Activated T-cell treated with anti-CD3 and anti-CD28 coated beads, Interleukin-2, amount 50 U/mL, for 24 hours (primary cell): ENCODE results near the gene HARS1.
"Not testable (repeated sequence)": the region's sequence is repeated elsewhere in the genome, so short reads cannot be mapped to it uniquely, and the experiment has no call there.

ENCODE experiments used
- DNase-seq: peaks from one replicate; pipeline ENCODE4 v3.0.0-alpha.2; 2020
- H3K27ac Mint-ChIP-seq: 2 replicates; pipeline ENCODE4 v1.8.0; 2020; ENCODE audit warnings: mild to moderate bottlenecking, mixed read lengths
- H3K27me3 Mint-ChIP-seq: 2 replicates; pipeline ENCODE4 v1.8.0; 2020; ENCODE audit warnings: mixed read lengths
- H3K36me3 Mint-ChIP-seq: 2 replicates; pipeline ENCODE4 v1.8.0; 2020; ENCODE audit warnings: low read depth, mixed read lengths
- H3K4me1 Mint-ChIP-seq: 2 replicates; pipeline ENCODE4 v1.8.0; 2020; ENCODE audit warnings: low read depth, mixed read lengths
- H3K4me3 Mint-ChIP-seq: 2 replicates; pipeline ENCODE4 v1.8.0; 2020; ENCODE audit warnings: mild to moderate bottlenecking, moderate library complexity, mixed read lengths
- H3K9me3 Mint-ChIP-seq: 2 replicates; pipeline ENCODE4 v1.8.0; 2020; ENCODE audit warnings: mixed read lengths

Gene HARS1

DNA sequence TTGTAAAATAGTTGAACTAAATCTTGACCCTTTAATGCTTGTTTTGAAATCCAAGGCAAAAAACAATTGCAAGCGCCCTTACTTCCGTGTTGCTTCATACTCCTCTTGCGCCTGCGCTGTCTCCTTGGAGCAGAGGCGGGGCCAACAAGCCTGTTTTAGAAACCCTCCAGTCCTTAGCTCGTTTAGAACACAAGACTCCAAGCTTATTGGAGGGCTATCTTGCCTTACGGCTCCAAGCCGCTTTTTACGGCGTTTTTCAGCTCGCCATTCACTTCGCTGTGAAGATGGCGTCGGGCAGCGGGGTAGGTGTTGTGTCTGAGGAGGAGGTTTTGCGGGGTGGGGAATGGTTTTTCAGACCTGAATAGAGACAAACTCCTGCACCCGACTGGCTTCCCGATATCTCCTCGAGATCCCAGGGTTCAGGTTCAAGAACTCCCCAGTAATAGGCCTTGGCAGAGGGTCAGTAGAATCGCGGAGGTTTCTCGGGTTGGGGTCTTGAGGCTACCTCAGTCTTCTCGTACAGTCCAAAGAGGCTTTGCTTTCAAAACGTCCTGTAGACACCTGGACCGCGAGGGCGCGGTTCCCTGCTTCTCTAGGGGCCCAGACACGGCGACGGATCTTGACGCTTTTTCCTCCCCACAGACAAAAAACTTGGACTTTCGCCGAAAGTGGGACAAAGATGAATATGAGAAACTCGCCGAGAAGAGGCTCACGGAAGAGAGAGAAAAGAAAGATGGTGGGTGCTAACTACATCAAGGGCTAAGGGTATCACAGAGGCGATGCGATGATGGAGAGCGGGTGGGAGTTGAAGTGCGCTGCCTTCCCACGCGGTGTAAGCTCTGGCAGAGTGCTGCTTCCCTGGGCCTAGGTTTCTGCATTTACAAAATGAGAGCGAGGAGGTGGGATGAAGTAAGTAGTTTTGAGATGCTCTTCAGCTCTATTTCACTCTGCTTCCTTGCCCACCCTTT is 9.3 kb upstream of the HARS1 start, which contains the start of gene ZMAT2:
ZMAT2 (plus strand) TSS at position 271 of the 968 bp plus-strand sequence; CDS start at position 285, 14 bp downstream.
- Mint-ChIP-seq H3K27ac (peak within 1 kb of the TSS; percentile 97), H3K9me3 (no peaks in the 10 kb centered on the region), H3K27me3 (no peaks in the 10 kb centered on the region), H3K4me1 (peaks cover 34% of the 10 kb centered on the region), H3K4me3 (peak within 1 kb of the TSS; percentile 99), H3K36me3 (peaks cover 99% of the 10 kb centered on the region)
- peak; percentile 88 for DNase-seq

DNA sequence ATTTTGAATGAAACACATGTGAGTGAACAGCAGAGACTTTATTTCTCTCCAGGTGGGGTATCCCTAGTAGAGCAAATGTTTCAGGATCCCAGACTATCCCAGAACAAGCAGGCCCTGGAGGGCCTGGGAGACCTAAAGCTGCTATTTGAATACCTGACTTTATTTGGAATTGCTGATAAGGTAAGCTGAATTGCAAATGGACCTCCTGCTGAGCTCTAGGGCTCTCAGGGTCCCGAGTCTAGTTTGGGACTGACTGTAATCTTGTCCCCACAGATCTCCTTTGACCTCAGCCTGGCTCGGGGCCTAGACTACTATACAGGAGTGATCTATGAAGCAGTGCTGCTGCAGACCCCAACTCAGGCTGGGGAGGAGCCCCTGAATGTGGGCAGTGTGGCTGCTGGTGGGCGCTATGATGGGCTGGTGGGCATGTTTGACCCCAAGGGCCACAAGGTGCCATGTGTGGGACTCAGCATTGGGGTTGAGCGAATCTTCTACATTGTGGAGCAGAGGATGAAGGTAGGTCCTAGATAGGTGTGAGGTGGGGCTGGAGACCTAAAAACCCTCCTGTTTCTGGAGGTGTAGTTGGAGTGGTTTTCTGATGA is 5.8 kb upstream of the HARS1 start:
- H3K36me3 Mint-ChIP-seq, result peaks cover 84% of the 10 kb centered on the region
- peak overlapping the region; percentile 82 for H3K27ac Mint-ChIP-seq
- no peak overlapping the region for H3K4me3 Mint-ChIP-seq
- H3K9me3 Mint-ChIP-seq, result no peaks in the 10 kb centered on the region
- peaks cover 42% of the 10 kb centered on the region for H3K4me1 Mint-ChIP-seq
- H3K27me3 Mint-ChIP-seq, result no peaks in the 10 kb centered on the region
- DNase-seq, result no peak

DNA sequence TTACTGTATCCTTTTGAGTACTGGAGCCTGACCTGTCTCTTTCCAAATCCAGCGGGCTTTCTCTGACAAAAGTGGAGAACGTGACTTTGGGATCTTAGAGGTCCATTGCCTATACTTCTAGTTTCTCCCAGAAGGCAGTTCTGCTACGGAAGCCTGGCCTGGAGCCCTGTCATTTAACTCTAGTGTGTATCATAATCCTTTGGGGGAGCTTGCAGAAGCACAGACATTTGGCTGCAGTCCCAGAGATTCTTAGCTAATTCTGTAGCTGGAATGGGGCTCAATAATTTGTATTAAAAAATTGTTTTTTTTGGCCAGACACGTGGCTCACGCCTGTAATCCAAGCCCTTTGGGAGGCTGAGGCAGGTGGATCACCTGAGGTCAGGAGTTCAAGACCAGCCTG is 3.1 kb upstream of the HARS1 start:
- Mint-ChIP-seq H3K36me3 (peaks cover 83% of the 10 kb centered on the region), H3K4me3 (no peak overlapping the region), H3K27ac (peak overlapping the region; percentile 71), H3K9me3 (no peaks in the 10 kb centered on the region), H3K4me1 (peaks cover 38% of the 10 kb centered on the region), H3K27me3 (no peaks in the 10 kb centered on the region)
- DNase-seq, result no peak

DNA sequence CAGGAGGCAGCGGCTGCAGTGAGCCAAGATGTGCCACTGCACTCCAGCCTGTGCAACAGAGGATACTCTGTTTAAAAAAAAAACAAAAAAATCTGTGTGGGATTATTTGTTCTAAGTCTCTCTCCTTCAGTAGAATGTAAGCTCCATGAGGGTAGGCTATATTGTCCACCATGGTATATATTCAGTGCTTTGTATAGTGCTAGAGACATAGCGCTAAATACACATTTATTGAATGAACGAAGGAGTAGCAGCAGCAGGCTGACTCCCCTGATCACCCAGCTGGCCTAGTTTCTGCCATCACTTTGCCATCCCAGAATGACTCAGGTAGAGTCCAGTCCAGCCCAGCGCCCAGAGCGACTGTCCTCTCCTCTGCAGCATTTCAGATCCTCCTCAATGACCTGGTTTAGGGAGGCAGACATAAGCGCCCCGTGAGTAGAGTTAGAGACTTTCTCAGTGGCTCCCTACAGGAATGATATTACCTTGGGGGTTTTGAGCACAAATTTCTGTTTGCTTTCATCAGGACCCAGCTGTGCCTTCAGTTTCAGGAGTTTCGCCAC is 716 bp downstream of the HARS1 start:
- H3K27ac Mint-ChIP-seq, result peak overlapping the region; percentile 99
- peaks cover 42% of the 10 kb centered on the region for H3K4me1 Mint-ChIP-seq
- no peaks in the 10 kb centered on the region for H3K27me3 Mint-ChIP-seq
- H3K9me3 Mint-ChIP-seq, result no peaks in the 10 kb centered on the region
- no peak for DNase-seq
- peak overlapping the region; percentile 97 for H3K4me3 Mint-ChIP-seq
- H3K36me3 Mint-ChIP-seq, result peaks cover 78% of the 10 kb centered on the region

DNA sequence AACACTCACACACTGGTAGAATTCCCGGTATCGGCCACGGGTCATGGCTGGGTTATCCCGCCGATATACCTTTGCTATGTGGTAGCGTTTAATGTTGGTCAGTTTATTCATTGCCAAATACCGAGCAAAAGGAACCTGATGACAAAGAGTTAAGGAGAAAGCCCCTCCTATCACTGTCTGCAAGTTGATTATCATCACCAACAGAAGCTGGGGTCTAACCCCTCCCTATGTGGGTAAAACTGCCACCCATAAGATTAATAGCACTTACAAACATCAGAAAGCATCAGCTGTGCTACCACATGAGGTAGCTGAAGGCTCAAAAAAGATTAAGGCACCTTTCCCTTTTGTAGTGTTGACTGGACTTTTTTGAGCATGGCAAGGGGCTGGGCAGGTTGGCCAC is 12.2 kb downstream of the HARS1 start:
- Mint-ChIP-seq H3K9me3 (no peaks in the 10 kb centered on the region), H3K4me3 (no peak overlapping the region), H3K27me3 (no peaks in the 10 kb centered on the region), H3K36me3 (peaks cover 93% of the 10 kb centered on the region), H3K27ac (no peak overlapping the region), H3K4me1 (peaks cover 2% of the 10 kb centered on the region)
- DNase-seq, result no peak

DNA sequence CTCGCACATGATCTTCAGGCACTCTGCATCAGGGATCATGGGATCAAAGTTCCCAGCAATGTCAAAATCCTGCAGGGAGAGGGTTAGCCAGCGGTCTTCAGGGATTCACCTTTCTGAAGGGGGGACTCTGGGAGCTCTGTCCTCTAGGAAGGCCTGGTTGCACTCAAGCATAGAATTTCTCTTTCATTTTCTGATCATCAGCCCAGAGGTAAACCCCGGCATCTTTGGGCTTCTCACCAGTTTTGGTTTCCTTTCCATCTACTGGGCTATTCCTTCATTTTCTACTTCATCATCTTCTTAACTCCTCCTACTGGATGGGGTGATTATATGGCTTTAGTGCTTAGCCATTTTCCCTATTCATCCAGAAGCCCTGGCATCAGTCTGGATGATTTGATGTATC is 13.2 kb downstream of the HARS1 start:
- Mint-ChIP-seq H3K9me3 (no peaks in the 10 kb centered on the region), H3K4me1 (peaks cover 2% of the 10 kb centered on the region), H3K27ac (peak overlapping the region; percentile 11), H3K36me3 (peaks cover 94% of the 10 kb centered on the region), H3K4me3 (no peak overlapping the region), H3K27me3 (no peaks in the 10 kb centered on the region)
- no peak for DNase-seq

DNA sequence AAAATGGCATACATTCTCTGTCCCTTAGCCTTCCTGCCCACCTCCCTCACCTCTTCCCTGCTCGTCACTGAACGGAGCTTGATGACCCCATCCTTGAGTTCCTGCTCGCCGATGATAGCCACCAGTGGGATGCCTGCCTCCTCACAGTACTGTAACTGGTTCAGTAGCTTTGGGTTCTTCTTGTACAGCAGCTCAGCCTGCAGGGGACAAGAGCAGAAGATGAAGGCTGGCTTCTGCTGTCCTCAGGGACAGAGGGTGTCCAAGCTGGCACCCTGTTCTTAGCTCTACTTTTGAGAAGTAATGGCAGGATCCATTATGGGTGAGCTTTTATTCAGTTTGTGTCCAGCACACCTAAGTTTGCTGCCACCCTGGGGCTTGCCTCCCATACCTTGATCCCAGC is 16.5 kb downstream of the HARS1 start:
- H3K27ac Mint-ChIP-seq, result peak overlapping the region; percentile 73
- H3K4me1 Mint-ChIP-seq, result peaks cover 2% of the 10 kb centered on the region
- no peaks in the 10 kb centered on the region for H3K9me3 Mint-ChIP-seq
- DNase-seq, result no peak
- H3K4me3 Mint-ChIP-seq, result no peak overlapping the region
- no peaks in the 10 kb centered on the region for H3K27me3 Mint-ChIP-seq
- peaks cover 97% of the 10 kb centered on the region for H3K36me3 Mint-ChIP-seq

DNA sequence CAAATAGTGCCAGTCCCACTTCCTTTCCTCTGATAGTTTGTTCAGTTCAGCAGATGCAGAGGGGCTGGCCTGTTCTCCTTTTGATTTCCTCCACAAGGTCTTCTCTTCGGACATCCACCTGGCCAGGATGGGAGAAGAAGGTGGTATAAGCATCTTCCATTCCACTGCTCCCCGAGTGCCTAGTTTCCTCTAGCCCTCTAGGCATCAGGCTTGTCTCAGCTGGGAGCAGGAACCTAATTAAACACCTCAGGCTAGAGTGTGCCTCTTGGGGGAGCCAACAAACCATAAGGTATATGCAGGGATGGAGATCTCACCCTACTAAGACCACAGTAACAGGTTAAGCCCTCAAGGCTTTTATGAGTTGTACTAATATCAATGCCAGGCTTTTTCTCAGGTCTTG is 17.0 kb downstream of the HARS1 start:
- no peaks in the 10 kb centered on the region for H3K27me3 Mint-ChIP-seq
- H3K36me3 Mint-ChIP-seq, result peaks cover 97% of the 10 kb centered on the region
- peak overlapping the region; percentile 5 for H3K27ac Mint-ChIP-seq
- H3K9me3 Mint-ChIP-seq, result no peaks in the 10 kb centered on the region
- peaks cover 2% of the 10 kb centered on the region for H3K4me1 Mint-ChIP-seq
- no peak for DNase-seq
- H3K4me3 Mint-ChIP-seq, result no peak overlapping the region

DNA sequence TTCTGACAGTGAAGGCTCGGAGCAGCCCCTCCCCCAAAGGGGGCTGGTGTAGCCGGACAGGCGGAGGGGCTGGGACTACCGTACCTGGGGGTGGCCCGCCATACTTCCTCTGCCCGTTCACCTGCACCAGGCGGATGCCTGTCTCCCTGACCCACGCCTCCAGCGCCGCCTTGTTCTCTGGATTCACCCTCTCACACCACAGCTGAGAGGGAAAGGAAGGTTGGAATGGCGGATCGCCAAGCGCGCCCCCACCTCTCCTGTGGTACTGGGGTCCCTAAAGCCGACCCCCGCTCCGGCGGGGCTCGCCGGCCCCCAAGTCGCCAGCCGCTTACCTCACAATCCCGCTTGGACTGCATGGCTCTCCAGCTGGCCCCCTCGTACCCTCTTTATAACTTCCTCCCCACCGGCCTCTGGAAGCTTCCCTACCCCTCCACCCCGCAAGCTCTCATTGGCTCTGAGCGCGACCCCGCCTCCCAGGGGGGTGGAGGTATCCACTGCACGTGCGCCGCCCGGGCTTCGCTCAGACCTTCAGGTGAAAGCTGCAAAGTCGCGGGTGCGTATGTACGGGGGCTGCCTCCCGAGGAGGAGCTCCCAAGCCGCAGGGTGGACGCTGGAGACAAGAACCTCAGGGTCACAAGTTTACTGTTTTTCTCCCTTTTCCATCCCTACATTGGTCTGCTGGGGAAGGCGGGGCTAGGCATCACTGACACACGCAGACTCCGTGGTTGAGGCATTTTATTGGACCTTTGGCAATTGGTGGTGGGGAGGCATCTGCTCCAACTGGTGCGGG is 17.8 kb downstream of the HARS1 start, which contains the start of gene DND1:
DND1 (minus strand) TSS at position 390 of the 790 bp plus-strand sequence; CDS start at position 356, 34 bp downstream.
- no peak for DNase-seq
- H3K36me3 Mint-ChIP-seq, result peaks cover 97% of the 10 kb centered on the region
- no peak within 1 kb of the TSS for H3K4me3 Mint-ChIP-seq
- peaks cover 2% of the 10 kb centered on the region for H3K4me1 Mint-ChIP-seq
- H3K27ac Mint-ChIP-seq, result peak within 1 kb of the TSS; percentile 5
- no peaks in the 10 kb centered on the region for H3K27me3 Mint-ChIP-seq
- no peaks in the 10 kb centered on the region for H3K9me3 Mint-ChIP-seq

DNA sequence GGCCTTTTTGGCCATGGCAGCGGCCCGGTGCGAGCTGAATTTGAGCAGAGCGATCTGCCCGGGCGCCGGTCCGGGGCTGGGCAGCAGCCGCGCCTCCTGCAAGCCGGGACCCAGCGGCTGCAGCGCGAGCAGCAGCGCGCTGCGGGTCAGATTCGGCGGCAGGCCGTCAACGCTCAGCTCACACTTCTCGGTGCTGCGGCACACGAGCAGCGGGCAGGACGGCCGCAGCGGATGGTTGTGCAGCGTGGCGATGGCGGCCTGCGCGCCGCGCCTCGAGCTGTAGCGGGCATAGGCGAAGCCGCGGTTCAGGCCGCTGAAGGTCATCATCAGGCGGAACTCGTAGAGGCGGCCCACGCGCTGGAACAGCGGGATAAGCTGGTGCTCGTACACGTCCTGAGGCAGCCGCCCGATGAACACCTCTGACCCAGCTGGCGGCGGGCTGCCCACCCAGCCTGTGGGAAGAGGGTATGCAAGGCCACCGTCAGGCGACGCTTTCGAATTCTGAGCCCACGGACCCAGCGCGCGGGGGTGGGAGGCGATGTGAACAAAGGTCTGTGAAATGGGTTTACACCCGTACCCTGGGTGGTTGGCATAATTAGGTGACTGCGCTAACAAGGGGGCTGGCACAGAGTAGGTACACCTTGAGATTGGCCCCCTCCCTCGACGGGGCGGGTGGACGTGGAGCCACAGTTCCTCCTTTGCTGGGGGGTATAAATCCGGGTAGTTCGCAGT is 18.5 kb downstream of the HARS1 start:
- Mint-ChIP-seq H3K27me3 (no peaks in the 10 kb centered on the region), H3K4me3 (no peak overlapping the region), H3K27ac (no peak overlapping the region), H3K4me1 (peaks cover 6% of the 10 kb centered on the region), H3K36me3 (peaks cover 97% of the 10 kb centered on the region), H3K9me3 (no peaks in the 10 kb centered on the region)
- DNase-seq, result no peak

DNA sequence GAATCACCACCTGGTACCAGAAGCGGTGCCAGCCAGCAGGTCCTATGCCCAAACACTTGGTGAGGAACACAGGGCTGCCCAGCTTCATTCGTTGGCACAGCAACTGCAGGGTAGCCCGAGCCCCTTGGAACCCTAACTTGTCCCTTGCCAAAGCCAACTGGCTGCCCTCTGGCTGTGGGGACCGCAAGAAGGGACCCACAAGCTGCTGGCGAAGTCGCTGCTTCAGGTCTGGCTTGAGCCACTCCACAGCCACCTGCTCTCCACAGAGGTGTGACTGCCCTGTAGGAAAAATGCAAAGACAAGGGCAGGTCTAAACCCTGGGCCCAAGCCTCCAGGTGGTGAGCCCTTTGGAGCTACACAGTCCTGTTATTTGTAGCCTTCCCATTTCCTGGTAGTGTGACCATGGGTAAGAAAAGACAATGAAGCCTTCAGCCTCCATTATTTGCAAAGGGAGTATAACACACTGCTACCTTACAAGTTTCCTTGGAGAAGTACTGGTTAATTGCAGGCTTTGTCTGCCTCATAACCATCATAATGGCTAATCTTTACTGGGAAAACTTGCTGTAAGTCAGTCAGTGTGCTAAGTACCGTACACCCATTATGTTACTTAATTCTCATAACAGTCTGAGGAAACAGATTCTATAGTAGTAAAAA is 19.6 kb downstream of the HARS1 start:
- Mint-ChIP-seq H3K36me3 (peaks cover 97% of the 10 kb centered on the region), H3K27me3 (no peaks in the 10 kb centered on the region), H3K9me3 (no peaks in the 10 kb centered on the region), H3K27ac (peak overlapping the region; percentile 4), H3K4me1 (peaks cover 16% of the 10 kb centered on the region), H3K4me3 (no peak overlapping the region)
- no peak for DNase-seq

DNA sequence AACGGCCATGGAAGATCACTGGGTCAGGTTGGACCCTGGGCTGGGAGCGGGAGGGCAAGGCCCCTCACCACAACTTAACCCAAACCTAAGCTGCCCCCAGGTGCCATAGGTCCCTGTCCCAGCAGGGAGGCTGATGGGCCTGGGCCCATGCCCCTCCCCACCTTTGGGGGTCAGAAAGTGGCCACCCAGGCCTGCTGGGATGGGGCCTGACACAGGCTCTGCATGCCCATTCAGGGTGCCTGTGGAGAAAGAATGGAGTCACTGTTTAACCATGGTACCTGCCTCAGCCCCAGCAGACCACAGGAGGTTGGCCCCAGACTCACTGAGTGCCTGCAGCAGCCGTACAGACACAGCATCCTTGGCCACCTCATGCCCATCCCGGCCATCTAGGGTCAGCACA is 20.1 kb downstream of the HARS1 start:
- H3K36me3 Mint-ChIP-seq, result peaks cover 95% of the 10 kb centered on the region
- DNase-seq, H3K9me3 Mint-ChIP-seq, H3K27ac Mint-ChIP-seq, H3K4me3 Mint-ChIP-seq, H3K27me3 Mint-ChIP-seq: not testable (repeated sequence)
- peaks cover 20% of the 10 kb centered on the region for H3K4me1 Mint-ChIP-seq

DNA sequence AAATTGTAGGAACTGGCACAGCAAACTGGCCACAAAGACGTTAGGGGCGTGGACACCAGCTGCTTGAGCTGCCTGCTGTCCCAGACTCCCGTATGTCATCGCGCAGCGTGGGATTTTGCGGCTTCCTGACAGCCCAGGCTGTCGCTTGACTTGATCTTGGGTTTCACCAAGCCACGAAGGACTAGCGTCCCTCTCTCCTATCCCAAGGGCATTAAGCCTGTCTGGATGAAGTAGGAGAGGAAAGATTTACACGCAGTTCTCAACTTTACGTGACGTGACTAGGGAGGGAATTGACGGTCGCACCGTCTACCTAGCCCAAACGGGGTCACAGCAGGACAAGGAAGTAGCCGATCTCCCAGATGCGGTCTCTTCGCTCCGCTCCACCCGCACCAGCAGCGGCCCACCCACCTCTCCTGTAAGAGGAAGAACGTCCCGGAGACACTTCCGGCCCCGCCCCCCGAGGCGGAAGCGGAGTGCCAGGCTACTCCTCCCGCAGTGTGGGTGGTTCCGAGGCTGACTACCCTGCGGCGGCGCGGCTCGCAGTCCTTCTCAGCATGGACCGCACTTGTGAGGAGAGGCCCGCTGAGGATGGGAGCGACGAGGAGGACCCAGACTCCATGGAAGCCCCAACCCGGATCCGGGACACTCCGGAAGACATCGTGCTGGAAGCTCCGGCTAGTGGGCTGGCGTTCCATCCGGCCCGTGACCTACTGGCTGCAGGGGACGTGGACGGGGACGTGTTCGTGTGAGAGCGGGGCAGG is 26.6 kb downstream of the HARS1 start, which contains the start of gene WDR55:
WDR55 (plus strand) TSS at position 546 of the 761 bp plus-strand sequence; CDS start at position 555, 9 bp downstream.
- H3K4me1 Mint-ChIP-seq, result peaks cover 38% of the 10 kb centered on the region
- DNase-seq, result peak; percentile 96
- peak within 1 kb of the TSS; percentile 99 for H3K4me3 Mint-ChIP-seq
- H3K27me3 Mint-ChIP-seq, result no peaks in the 10 kb centered on the region
- no peaks in the 10 kb centered on the region for H3K9me3 Mint-ChIP-seq
- H3K27ac Mint-ChIP-seq, result peak within 1 kb of the TSS; percentile 99
- H3K36me3 Mint-ChIP-seq, result peaks cover 89% of the 10 kb centered on the region
